ENCODE measurements around the gene SLC7A5. TPM values are rescaled to one million over a fixed set of nuclear protein-coding genes. Genes with fewer than 3 reads are reported as not detected.
A peak's percentile ranks its signal among the peaks of the same experiment; 100 is the strongest.

Gene SLC7A5
- total and polyA plus RNA-seq, 2 of the 13 experiments (the other 11 are each of a cell fraction or from before 2014, with no cell fraction given) = 79.6 to 155 TPM

GRCh38 chr16:87850009-87851006, 19.0 kb downstream of the SLC7A5 start (continued):
- TF ChIP-seq ZNF407 (CRISPR knock-in tag; IDR thresholded peaks at IDR 0.05; ENCODE audit: not compliant biosample characterization) (peak; percentile 67), ZNF605 (CRISPR knock-in tag; IDR thresholded peaks at IDR 0.05) (peak; percentile 15; the same call in 1 of the 2 replicates), ZKSCAN5 (CRISPR knock-in tag; IDR thresholded peaks at IDR 0.05) (no peak; the same call in 1 of the 2 replicates), LBX2 (CRISPR knock-in tag; IDR thresholded peaks at IDR 0.05; ENCODE audit: borderline replicate concordance) (peak; percentile 97), CHD4 (IDR thresholded peaks at IDR 0.05; ENCODE audit: borderline replicate concordance, low read length) (peak; percentile 61), ZNF670 (CRISPR knock-in tag; IDR thresholded peaks at IDR 0.05; ENCODE audit: borderline replicate concordance) (no peak), XBP1 (CRISPR knock-in tag; IDR thresholded peaks at IDR 0.05) (no peak), NR2C2 (CRISPR knock-in tag; IDR thresholded peaks at IDR 0.05; ENCODE audit: borderline replicate concordance) (peak; percentile 64; the same call in 1 of the 2 replicates), JUN (CRISPR knock-in tag; IDR thresholded peaks at IDR 0.05) (peak; percentile 64; the same call in 1 of the 2 replicates), ZNF232 (CRISPR knock-in tag; IDR thresholded peaks at IDR 0.05; ENCODE audit: borderline replicate concordance) (peak; percentile 49; the same call in 1 of the 2 replicates), ARHGAP35 (CRISPR knock-in tag; IDR thresholded peaks at IDR 0.05; ENCODE audit: borderline replicate concordance) (peak; percentile 37; the same call in 1 of the 2 replicates), ZNF570 (CRISPR knock-in tag; IDR thresholded peaks at IDR 0.05; ENCODE audit: borderline replicate concordance) (no peak), RAD21 (CRISPR knock-in tag; IDR thresholded peaks at IDR 0.05) (peak; percentile 99), TRIM22 (IDR thresholded peaks at IDR 0.05) (no peak), DDIT3 (CRISPR knock-in tag; IDR thresholded peaks at IDR 0.05) (no peak), MBD4 (IDR thresholded peaks at IDR 0.05; ENCODE audit: borderline replicate concordance, low read length) (no peak), BRCA1 (CRISPR knock-in tag; IDR thresholded peaks at IDR 0.05) (no peak), SMAD3 (CRISPR knock-in tag; IDR thresholded peaks at IDR 0.05) (peak; percentile 55; the same call in 1 of the 2 replicates), FOXA3 (CRISPR knock-in tag; IDR thresholded peaks at IDR 0.05) (peak; percentile 83)
